SK-N-MC (cell line): Measurements from ENCODE around the gene PDZD4.

ENCODE experiments used
- EZH2 ChIP-seq: fragments of 200-600 bp; sonication (generic); IDR thresholded peaks from one replicate; pipeline ENCODE4 v1.6.1; 2017; ENCODE audit warnings: antibody characterized with exemption
- POLR2AphosphoS5 ChIP-seq: IDR thresholded peaks from 2 replicates; pipeline ENCODE4 v1.6.1; 2012; ENCODE audit warnings: mild to moderate bottlenecking, low read depth, low read length, borderline replicate concordance

- TF ChIP-seq EZH2 (no peak), POLR2AphosphoS5 (no peak)
These were observed 31.0 kb downstream of the PDZD4 start for GRCh38 chrX:153799326-153799725.
